Right renal cortex interstitium (tissue), 3 donors: ENCODE data around the gene NOBOX. TPM values are rescaled to one million over a fixed set of nuclear protein-coding genes. Genes with fewer than 3 reads are reported as not detected.

Source experiments
- polyA plus RNA-seq, 3 donors: library from polyadenylated mRNA; unstranded; fragments of 120-200 nt; gene quantifications; one replicate each; pipeline ENCODE4 v1.2.1, GENCODE V29; 2013; ENCODE audit not compliant: insufficient read length in 3 of 3

Gene NOBOX
- polyA plus RNA-seq, 3 donors = not detected

Other genes with a start within 250 kb of the NOBOX start
- gene CTAGE4, start 220.2 kb downstream of the NOBOX start, polyA plus RNA-seq = 1 to 10 TPM; 2.6 to 5.0 (median 2.7) TPM
- gene ARHGEF35, start 207.9 kb downstream of the NOBOX start, polyA plus RNA-seq = 10 to 100 TPM; 22.3 to 28.7 (median 26.8) TPM
- 1 to 10 TPM in 2 of 3 donors, under 1 TPM in 1; 0.97 to 1.5 (median 1.0) TPM for gene OR2A42, start 164.1 kb downstream of the NOBOX start, polyA plus RNA-seq
- 1 to 10 TPM; 6.9 to 9.2 (median 7.0) TPM for gene OR2A7, start 138.9 kb downstream of the NOBOX start, polyA plus RNA-seq
- 1 to 10 TPM; 5.5 to 9.4 (median 7.7) TPM for gene CTAGE8, start 134.4 kb downstream of the NOBOX start, polyA plus RNA-seq
- gene OR2A1, start 91.3 kb downstream of the NOBOX start, polyA plus RNA-seq = under 1 TPM; 0.10 to 0.44 (median 0.39) TPM
- 10 to 100 TPM; 21.3 to 22.2 (median 21.6) TPM for gene ARHGEF5, start 48.3 kb downstream of the NOBOX start, polyA plus RNA-seq